C4-2B (cell line): ENCODE data around the gene NFE2L1.
A peak's percentile ranks its signal among the peaks of the same experiment; 100 is the strongest.

ENCODE experiments used
- H3K27ac ChIP-seq: fragments of 450-650 bp; 2 replicates; pipeline ENCODE4 v1.5.1; 2017
- CTCF ChIP-seq: fragments of 450-650 bp; conservative IDR thresholded peaks from 2 replicates; pipeline ENCODE4 v1.5.1; 2017; ENCODE audit warnings: mild to moderate bottlenecking
- ZFX ChIP-seq: fragments of 450-650 bp; IDR thresholded peaks from 2 replicates; pipeline ENCODE4 v1.6.1; 2017

NFE2L1 gene

GRCh38 chr17:48104440-48104839 is 56.3 kb downstream of the NFE2L1 start:
- H3K27ac ChIP-seq, result no peak overlapping the region
- TF ChIP-seq CTCF, result no peak
- no peak for TF ChIP-seq ZFX

- TF ChIP-seq CTCF (no peak), ZFX (no peak)
- H3K27ac ChIP-seq, result peak overlapping the region; percentile 77
These were observed 58.6 kb downstream of the NFE2L1 start for GRCh38 chr17:48106802-48107136.

- peak within 1 kb of the TSS; percentile 77 for H3K27ac ChIP-seq
- TF ChIP-seq ZFX (no peak), CTCF (no peak)
These were observed 59.2 kb downstream of the NFE2L1 start, which contains the start of gene SNX11 for GRCh38 chr17:48107137-48108055. Gene SNX11, plus strand, starts transcription at chr17:48107766. Its CDS starts 4,278 bp downstream, at chr17:48112044.

GRCh38 chr17:48110761-48111160 is 62.6 kb downstream of the NFE2L1 start:
- TF ChIP-seq CTCF (no peak), ZFX (no peak)
- H3K27ac ChIP-seq, result no peak overlapping the region
